Osteocyte (in vitro differentiated cells): Measurements from ENCODE around the gene SAPCD1. TPM values are rescaled to one million over a fixed set of nuclear protein-coding genes. Genes with fewer than 3 reads are reported as not detected.
"Not testable (repeated sequence)": the region's sequence is repeated elsewhere in the genome, so short reads cannot be mapped to it uniquely, and the experiment has no call there.

Experiments
- DNase-seq: peaks from one replicate; pipeline ENCODE4 v3.0.0; 2021; ENCODE audit warnings: mixed read lengths; ENCODE audit not compliant: unreplicated experiment; ENCODE audit errors: extremely low spot score
- H3K27ac Mint-ChIP-seq: one replicate; pipeline ENCODE4 v1.8.0; 2021; ENCODE audit warnings: mild to moderate bottlenecking, mixed read lengths; ENCODE audit not compliant: unreplicated experiment
- H3K27me3 Mint-ChIP-seq: one replicate; pipeline ENCODE4 v1.8.0; 2021; ENCODE audit warnings: mixed read lengths; ENCODE audit not compliant: unreplicated experiment
- H3K36me3 Mint-ChIP-seq: one replicate; pipeline ENCODE4 v1.8.0; 2021; ENCODE audit warnings: mixed read lengths; ENCODE audit not compliant: unreplicated experiment
- H3K4me1 Mint-ChIP-seq: one replicate; pipeline ENCODE4 v1.8.0; 2021; ENCODE audit warnings: mixed read lengths; ENCODE audit not compliant: unreplicated experiment
- H3K4me3 Mint-ChIP-seq: one replicate; pipeline ENCODE4 v1.8.0; 2021; ENCODE audit warnings: mild to moderate bottlenecking, moderate library complexity, mixed read lengths; ENCODE audit not compliant: unreplicated experiment
- H3K9me3 Mint-ChIP-seq: one replicate; pipeline ENCODE4 v1.8.0; 2021; ENCODE audit warnings: mixed read lengths; ENCODE audit not compliant: unreplicated experiment
- CTCF ChIP-seq: fragments of 200-600 bp; sonication (generic); IDR thresholded peaks from 2 replicates; pipeline ENCODE4 v1.5.0; 2021; ENCODE audit warnings: antibody characterized with exemption, mild to moderate bottlenecking, moderate library complexity
- total RNA-seq: library from RNA; stranded (reverse); gene quantifications from 2 replicates; pipeline ENCODE4 v1.2.1, GENCODE V29; 2021

Gene SAPCD1
- total RNA-seq, 1 donor from 2014 or later = 3.4 TPM

DNA sequence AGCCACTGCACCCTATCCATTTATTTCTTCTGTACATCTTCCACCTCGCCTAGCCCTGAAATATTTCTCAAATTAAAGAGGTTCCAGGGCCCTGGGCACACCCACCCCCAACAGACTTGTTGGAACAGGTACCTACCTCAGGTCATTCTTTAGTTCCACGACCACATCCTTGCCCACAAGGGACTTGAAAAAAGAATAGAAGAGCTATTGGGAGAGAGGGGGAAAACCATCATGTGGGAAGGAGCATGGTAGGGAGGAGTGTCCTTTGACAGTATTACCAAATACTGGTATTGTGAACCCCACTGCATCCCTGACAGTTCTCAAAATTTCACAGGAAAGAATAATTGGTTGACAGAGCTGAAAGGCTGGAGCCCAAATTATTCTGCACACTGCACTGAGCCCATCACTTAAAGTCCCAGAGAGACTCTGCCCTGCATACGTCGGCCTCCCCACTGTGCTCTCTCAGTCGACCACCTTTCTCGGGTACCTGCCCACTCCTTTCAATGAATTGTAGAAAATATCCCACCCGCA lies 43.5 kb downstream of the SAPCD1 start:
- no peaks in the 10 kb centered on the region for H3K9me3 Mint-ChIP-seq
- no peaks in the 10 kb centered on the region for H3K27me3 Mint-ChIP-seq
- peaks cover 12% of the 10 kb centered on the region for H3K4me1 Mint-ChIP-seq
- H3K4me3 Mint-ChIP-seq = peak overlapping the region; percentile 86
- no peaks in the 10 kb centered on the region for H3K36me3 Mint-ChIP-seq
- peak overlapping the region; percentile 93 for H3K27ac Mint-ChIP-seq
- TF ChIP-seq CTCF = no peak
- no peak for DNase-seq

DNA sequence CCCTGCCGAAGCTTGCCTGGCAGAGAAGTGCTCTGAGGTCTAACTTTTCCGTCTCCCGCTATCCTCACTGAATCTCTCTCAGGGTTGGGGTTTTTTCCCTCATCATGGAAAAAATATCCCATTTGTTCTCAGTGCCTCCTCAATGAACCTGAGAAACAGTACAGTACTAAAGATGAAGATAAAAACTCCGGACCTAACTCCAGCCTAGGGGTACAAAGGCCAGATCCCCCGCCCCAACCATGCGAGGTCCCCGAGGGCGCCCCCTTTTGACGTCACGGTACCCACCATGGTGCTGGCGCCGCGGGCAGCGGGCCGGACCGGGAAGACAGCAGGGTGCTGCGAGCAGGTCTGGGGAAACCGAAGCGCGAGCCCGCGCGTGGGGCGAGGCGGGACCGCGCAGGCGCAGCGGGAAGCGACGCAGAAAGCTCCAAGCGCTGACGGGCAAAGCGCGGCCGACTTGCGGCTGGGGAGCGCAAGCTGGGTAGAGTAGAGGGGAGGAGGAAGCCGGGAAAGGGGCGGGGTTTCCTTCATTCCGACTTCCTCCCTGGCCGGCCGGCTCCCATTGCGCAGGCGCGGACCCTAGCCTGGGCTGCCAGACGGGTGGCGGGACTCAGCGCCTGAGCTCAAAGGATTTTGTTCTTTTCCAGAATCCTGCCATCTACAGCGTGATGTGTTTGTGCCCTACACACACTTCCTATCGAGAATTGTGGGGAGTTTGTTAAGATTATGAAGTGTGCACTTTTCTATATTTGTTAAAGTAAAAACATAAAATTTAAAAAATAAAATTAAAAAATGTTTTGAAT lies 44.2 kb downstream of the SAPCD1 start, which contains the start of gene LSM2:
LSM2 (minus strand) TSS at position 497 of the 803 bp plus-strand sequence; CDS start at position 288, 209 bp downstream.
- DNase-seq = peak; percentile 99
- peaks cover 12% of the 10 kb centered on the region for H3K4me1 Mint-ChIP-seq
- no peaks in the 10 kb centered on the region for H3K36me3 Mint-ChIP-seq
- H3K9me3 Mint-ChIP-seq = no peaks in the 10 kb centered on the region
- H3K27ac Mint-ChIP-seq = peak within 1 kb of the TSS; percentile 93
- no peak for TF ChIP-seq CTCF
- H3K27me3 Mint-ChIP-seq = no peaks in the 10 kb centered on the region
- peak within 1 kb of the TSS; percentile 86 for H3K4me3 Mint-ChIP-seq

DNA sequence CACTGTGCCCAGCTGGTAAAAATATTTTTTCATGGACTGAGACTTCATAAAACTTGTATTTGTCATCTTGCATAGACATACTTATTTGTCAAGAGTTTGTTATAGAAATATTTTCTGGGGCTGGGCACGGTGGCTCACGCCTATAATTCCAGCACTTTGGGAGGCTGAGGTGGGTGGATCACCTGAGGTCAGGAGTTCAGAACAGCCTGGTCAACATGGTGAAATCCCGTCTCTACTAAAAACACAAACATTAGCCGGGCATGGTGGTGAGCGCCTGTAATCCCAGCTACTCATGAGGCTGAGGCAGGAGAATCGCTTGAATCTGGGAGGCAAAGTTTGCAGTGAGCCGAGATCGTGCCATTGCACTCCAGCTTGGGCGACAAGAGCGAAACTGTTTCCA lies 46.1 kb downstream of the SAPCD1 start:
- H3K4me1 Mint-ChIP-seq = peaks cover 12% of the 10 kb centered on the region
- H3K27ac Mint-ChIP-seq = not testable (repeated sequence)

DNA sequence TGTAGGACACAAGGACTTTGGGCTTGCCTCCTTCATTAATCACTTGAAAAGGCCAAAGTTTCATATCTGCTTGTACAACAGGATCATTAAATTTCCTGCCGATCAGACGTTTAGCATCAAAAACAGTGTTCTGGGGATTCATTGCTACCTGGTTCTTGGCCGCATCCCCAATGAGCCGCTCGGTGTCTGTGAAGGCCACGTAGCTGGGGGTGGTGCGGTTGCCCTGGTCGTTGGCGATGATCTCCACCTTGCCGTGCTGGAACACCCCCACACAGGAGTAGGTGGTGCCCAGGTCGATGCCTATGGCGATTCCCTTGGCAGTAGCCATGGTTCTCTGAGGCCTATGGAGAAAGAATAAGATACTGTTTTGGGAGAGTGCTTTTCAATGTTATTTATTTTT lies 49.2 kb downstream of the SAPCD1 start:
- no peaks in the 10 kb centered on the region for H3K36me3 Mint-ChIP-seq
- peaks cover 10% of the 10 kb centered on the region for H3K4me1 Mint-ChIP-seq
- no peaks in the 10 kb centered on the region for H3K9me3 Mint-ChIP-seq
- no peaks in the 10 kb centered on the region for H3K27me3 Mint-ChIP-seq
- TF ChIP-seq CTCF = no peak
- H3K27ac Mint-ChIP-seq = no peak overlapping the region
- H3K4me3 Mint-ChIP-seq = no peak overlapping the region
- DNase-seq = no peak

More for the DNA sequence above, 46.1 kb downstream of the SAPCD1 start:
- not testable (repeated sequence) for H3K4me3 Mint-ChIP-seq, DNase-seq, H3K27me3 Mint-ChIP-seq, H3K9me3 Mint-ChIP-seq, H3K36me3 Mint-ChIP-seq

- no peak overlapping the region for H3K27ac Mint-ChIP-seq
- H3K4me1 Mint-ChIP-seq = peaks cover 13% of the 10 kb centered on the region
- no peak for TF ChIP-seq CTCF
- no peaks in the 10 kb centered on the region for H3K36me3 Mint-ChIP-seq
- no peaks in the 10 kb centered on the region for H3K27me3 Mint-ChIP-seq
- no peak overlapping the region for H3K4me3 Mint-ChIP-seq
- H3K9me3 Mint-ChIP-seq = no peaks in the 10 kb centered on the region
- no peak for DNase-seq
Measured at GRCh38 chr6:31813465-31813849, 51.0 kb downstream of the SAPCD1 start.

Other genes with a start within 250 kb of the SAPCD1 start
- gene MCCD1, start 233.7 kb upstream of the SAPCD1 start, total RNA-seq = not detected in 2 replicates
- gene DDX39B, start 220.7 kb upstream of the SAPCD1 start, total RNA-seq = 315 and 331 TPM in 2 replicates
- 8.8 and 9.0 TPM in 2 replicates for gene ATP6V1G2, start 216.0 kb upstream of the SAPCD1 start, total RNA-seq
- gene NFKBIL1, start 215.0 kb upstream of the SAPCD1 start, total RNA-seq = 28.7 and 33.2 TPM in 2 replicates
- not detected in 2 replicates for gene LTA, start 190.4 kb upstream of the SAPCD1 start, total RNA-seq
- not detected in 2 replicates for gene TNF, start 187.1 kb upstream of the SAPCD1 start, total RNA-seq
- not detected in 2 replicates for gene LTB, start 180.2 kb upstream of the SAPCD1 start, total RNA-seq
- not detected in 2 replicates for gene LST1, start 176.4 kb upstream of the SAPCD1 start, total RNA-seq
- gene NCR3, start 169.7 kb upstream of the SAPCD1 start, total RNA-seq = not detected in 2 replicates
- gene AIF1, start 147.4 kb upstream of the SAPCD1 start, total RNA-seq = not detected in 2 replicates
- 189 and 205 TPM in 2 replicates for gene PRRC2A, start 141.9 kb upstream of the SAPCD1 start, total RNA-seq
- 382 and 386 TPM in 2 replicates for gene BAG6, start 110.0 kb upstream of the SAPCD1 start, total RNA-seq
- 2.2 and 4.0 TPM in 2 replicates for gene APOM, start 106.8 kb upstream of the SAPCD1 start, total RNA-seq
- gene C6orf47, start 101.9 kb upstream of the SAPCD1 start, total RNA-seq = 21.5 and 23.0 TPM in 2 replicates
- 17.0 and 18.7 TPM in 2 replicates for gene GPANK1, start 97.7 kb upstream of the SAPCD1 start, total RNA-seq
- gene CSNK2B, start 96.6 kb upstream of the SAPCD1 start, total RNA-seq = 142 and 163 TPM in 2 replicates
- 14.0 and 17.6 TPM in 2 replicates for gene LY6G5B, start 92.7 kb upstream of the SAPCD1 start, total RNA-seq
- gene LY6G5C, start 81.6 kb upstream of the SAPCD1 start, total RNA-seq = 3.9 and 5.0 TPM in 2 replicates
- gene ABHD16A, start 59.3 kb upstream of the SAPCD1 start, total RNA-seq = 46.6 and 50.5 TPM in 2 replicates
- not detected in 2 replicates for gene LY6G6F, start 55.8 kb upstream of the SAPCD1 start, total RNA-seq
- gene LY6G6D, start 47.3 kb upstream of the SAPCD1 start, total RNA-seq = not detected in 2 replicates
- gene LY6G6C, start 40.9 kb upstream of the SAPCD1 start, total RNA-seq = not detected in 2 replicates
- not detected in 2 replicates for gene MPIG6B, start 39.3 kb upstream of the SAPCD1 start, total RNA-seq
- 91.4 and 96.3 TPM in 2 replicates for gene DDAH2, start 33.4 kb upstream of the SAPCD1 start, total RNA-seq
- gene CLIC1, start 26.1 kb upstream of the SAPCD1 start, total RNA-seq = 230 and 242 TPM in 2 replicates
- gene MSH5, start 22.7 kb upstream of the SAPCD1 start, total RNA-seq = 18.4 and 20.9 TPM in 2 replicates
- gene VWA7, start 14.7 kb downstream of the SAPCD1 start, total RNA-seq = 0.50 and 0.94 TPM in 2 replicates
- gene VARS1, start 33.1 kb downstream of the SAPCD1 start, total RNA-seq = 73.0 and 73.4 TPM in 2 replicates
- gene LSM2, start 44.3 kb downstream of the SAPCD1 start, total RNA-seq = 50.6 and 54.3 TPM in 2 replicates
- gene HSPA1L, start 52.6 kb downstream of the SAPCD1 start, total RNA-seq = 1.1 and 1.7 TPM in 2 replicates
- gene HSPA1A, start 52.9 kb downstream of the SAPCD1 start, total RNA-seq = 19.7 and 24.8 TPM in 2 replicates
- gene HSPA1B, start 65.1 kb downstream of the SAPCD1 start, total RNA-seq = 65.5 and 65.8 TPM in 2 replicates
- gene NEU1, start 100.2 kb downstream of the SAPCD1 start, total RNA-seq = 74.8 and 83.6 TPM in 2 replicates
- gene SLC44A4, start 116.3 kb downstream of the SAPCD1 start, total RNA-seq = not detected in 2 replicates
- gene EHMT2, start 135.0 kb downstream of the SAPCD1 start, total RNA-seq = 62.4 and 66.7 TPM in 2 replicates
- 8.3 and 8.8 TPM in 2 replicates for gene ZBTB12, start 139.4 kb downstream of the SAPCD1 start, total RNA-seq
- 2.3 and 2.4 TPM in 2 replicates for gene C2, start 165.1 kb downstream of the SAPCD1 start, total RNA-seq
- gene CFB, start 183.4 kb downstream of the SAPCD1 start, total RNA-seq = 4.2 and 6.9 TPM in 2 replicates
- gene NELFE, start 196.3 kb downstream of the SAPCD1 start, total RNA-seq = 59.3 and 66.8 TPM in 2 replicates
- gene SKIC2, start 196.5 kb downstream of the SAPCD1 start, total RNA-seq = 69.3 and 84.3 TPM in 2 replicates
- gene DXO, start 209.5 kb downstream of the SAPCD1 start, total RNA-seq = 28.6 and 30.8 TPM in 2 replicates
- 13.5 and 15.2 TPM in 2 replicates for gene C4A, start 219.4 kb downstream of the SAPCD1 start, total RNA-seq